ENCODE data around the gene STK16.

STK16 gene

DNA sequence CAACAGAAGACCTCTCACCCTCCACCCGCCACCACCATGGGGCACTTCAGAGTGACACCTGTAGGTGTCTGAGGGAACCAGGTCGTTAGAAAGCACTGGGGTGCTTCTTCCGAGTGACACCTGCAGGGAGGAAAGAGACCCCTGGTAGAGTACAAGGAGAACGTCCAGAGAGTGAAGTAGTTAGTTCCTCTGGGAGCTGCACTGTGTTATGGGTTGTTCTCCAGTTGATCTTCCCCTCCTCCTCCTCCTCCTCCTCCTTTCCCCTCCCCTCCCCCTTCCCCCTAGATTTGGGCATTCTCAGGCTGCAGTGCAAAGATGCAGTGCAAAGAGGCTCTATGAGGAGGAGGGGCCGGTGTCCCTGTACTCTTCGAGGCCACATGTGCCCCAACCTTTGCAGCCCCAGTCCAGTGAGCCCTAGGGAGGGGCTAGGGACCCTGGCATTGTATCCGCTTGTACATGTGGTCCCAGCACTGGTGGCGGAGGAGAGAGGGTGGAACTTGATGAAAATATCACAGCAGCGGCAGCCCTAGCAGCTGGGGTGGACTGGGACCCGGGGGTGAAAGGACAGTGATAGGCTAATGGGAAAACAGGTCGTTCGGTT is 34.7 kb downstream of the STK16 start:
- no peak overlapping the region for H3K4me3 ChIP-seq (IDR thresholded peaks at IDR 0.05; ENCODE audit: insufficient read depth, low read depth, low read length)
- H3K79me2 ChIP-seq (ENCODE audit: insufficient read depth, low read depth), result no peaks in the 10 kb centered on the region
- H3K36me3 ChIP-seq (ENCODE audit: insufficient read depth), result no peaks in the 10 kb centered on the region
- H3K27me3 ChIP-seq (ENCODE audit: insufficient read depth, low read depth), result no peaks in the 10 kb centered on the region
- peak overlapping the region; percentile 73; the same call in 1 of the 2 replicates for H3K9ac ChIP-seq
- TF ChIP-seq, protein P1, sequence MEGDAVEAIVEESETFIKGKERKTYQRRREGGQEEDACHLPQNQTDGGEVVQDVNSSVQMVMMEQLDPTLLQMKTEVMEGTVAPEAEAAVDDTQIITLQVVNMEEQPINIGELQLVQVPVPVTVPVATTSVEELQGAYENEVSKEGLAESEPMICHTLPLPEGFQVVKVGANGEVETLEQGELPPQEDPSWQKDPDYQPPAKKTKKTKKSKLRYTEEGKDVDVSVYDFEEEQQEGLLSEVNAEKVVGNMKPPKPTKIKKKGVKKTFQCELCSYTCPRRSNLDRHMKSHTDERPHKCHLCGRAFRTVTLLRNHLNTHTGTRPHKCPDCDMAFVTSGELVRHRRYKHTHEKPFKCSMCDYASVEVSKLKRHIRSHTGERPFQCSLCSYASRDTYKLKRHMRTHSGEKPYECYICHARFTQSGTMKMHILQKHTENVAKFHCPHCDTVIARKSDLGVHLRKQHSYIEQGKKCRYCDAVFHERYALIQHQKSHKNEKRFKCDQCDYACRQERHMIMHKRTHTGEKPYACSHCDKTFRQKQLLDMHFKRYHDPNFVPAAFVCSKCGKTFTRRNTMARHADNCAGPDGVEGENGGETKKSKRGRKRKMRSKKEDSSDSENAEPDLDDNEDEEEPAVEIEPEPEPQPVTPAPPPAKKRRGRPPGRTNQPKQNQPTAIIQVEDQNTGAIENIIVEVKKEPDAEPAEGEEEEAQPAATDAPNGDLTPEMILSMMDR (conservative IDR thresholded peaks at IDR 0.05; ENCODE audit: low read depth, low read length), result no peak
- H3K4me2 ChIP-seq, result peak overlapping the region; percentile 89
- peak overlapping the region; percentile 75 for H2AFZ ChIP-seq (ENCODE audit: low read depth)
- peaks cover 28% of the 10 kb centered on the region for H3K4me1 ChIP-seq (ENCODE audit: low read depth, poor library complexity, severe bottlenecking)
- no peaks in the 10 kb centered on the region for H4K20me1 ChIP-seq (ENCODE audit: insufficient read depth)
- peak overlapping the region; percentile 80 for H3K27ac ChIP-seq

- no peak overlapping the region for H3K9ac ChIP-seq
- H3K27ac ChIP-seq, result no peak overlapping the region
- H3K4me2 ChIP-seq, result no peak overlapping the region
- no peaks in the 10 kb centered on the region for H3K36me3 ChIP-seq (ENCODE audit: insufficient read depth)
- H3K79me2 ChIP-seq (ENCODE audit: insufficient read depth, low read depth), result no peaks in the 10 kb centered on the region
- no peaks in the 10 kb centered on the region for H3K27me3 ChIP-seq (ENCODE audit: insufficient read depth, low read depth)
- no peak overlapping the region for H2AFZ ChIP-seq (ENCODE audit: low read depth)
- H3K4me3 ChIP-seq (IDR thresholded peaks at IDR 0.05; ENCODE audit: insufficient read depth, low read depth, low read length), result no peak overlapping the region
- no peaks in the 10 kb centered on the region for H4K20me1 ChIP-seq (ENCODE audit: insufficient read depth)
- TF ChIP-seq, protein P1 (conservative IDR thresholded peaks at IDR 0.05; ENCODE audit: low read depth, low read length), result no peak
- H3K4me1 ChIP-seq (ENCODE audit: low read depth, poor library complexity, severe bottlenecking), result peaks cover 28% of the 10 kb centered on the region
Measured at GRCh38 chr2:219280651-219281050, 35.4 kb downstream of the STK16 start.

DNA sequence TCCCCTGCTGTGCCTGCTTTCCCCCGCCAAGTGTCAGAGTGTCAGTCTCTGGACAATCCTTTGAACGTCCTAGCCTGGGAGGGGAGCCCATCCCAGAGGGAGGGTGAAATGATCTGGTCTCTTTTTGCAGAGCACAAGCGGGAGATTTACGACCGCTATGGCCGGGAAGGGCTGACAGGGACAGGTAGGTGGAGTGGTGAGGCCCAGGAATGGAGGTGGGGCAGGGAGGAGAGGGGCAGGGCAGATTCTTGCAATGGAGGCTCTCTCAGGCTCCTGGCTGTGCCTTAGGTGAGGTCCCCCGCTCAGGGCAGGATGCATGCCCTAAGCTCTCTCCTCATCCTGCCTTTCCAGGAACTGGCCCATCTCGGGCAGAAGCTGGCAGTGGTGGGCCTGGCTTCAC is 36.3 kb downstream of the STK16 start:
- H3K4me2 ChIP-seq, result no peak overlapping the region
- H3K4me3 ChIP-seq (IDR thresholded peaks at IDR 0.05; ENCODE audit: insufficient read depth, low read depth, low read length), result no peak overlapping the region
- no peak overlapping the region for H2AFZ ChIP-seq (ENCODE audit: low read depth)
- H3K36me3 ChIP-seq (ENCODE audit: insufficient read depth), result no peaks in the 10 kb centered on the region
- no peak overlapping the region for H3K27ac ChIP-seq
- no peak overlapping the region for H3K9ac ChIP-seq
- TF ChIP-seq, protein P1 (conservative IDR thresholded peaks at IDR 0.05; ENCODE audit: low read depth, low read length), result no peak
- no peaks in the 10 kb centered on the region for H3K79me2 ChIP-seq (ENCODE audit: insufficient read depth, low read depth)
- H3K4me1 ChIP-seq (ENCODE audit: low read depth, poor library complexity, severe bottlenecking), result peaks cover 28% of the 10 kb centered on the region
- H4K20me1 ChIP-seq (ENCODE audit: insufficient read depth), result no peaks in the 10 kb centered on the region
- no peaks in the 10 kb centered on the region for H3K27me3 ChIP-seq (ENCODE audit: insufficient read depth, low read depth)

DNA sequence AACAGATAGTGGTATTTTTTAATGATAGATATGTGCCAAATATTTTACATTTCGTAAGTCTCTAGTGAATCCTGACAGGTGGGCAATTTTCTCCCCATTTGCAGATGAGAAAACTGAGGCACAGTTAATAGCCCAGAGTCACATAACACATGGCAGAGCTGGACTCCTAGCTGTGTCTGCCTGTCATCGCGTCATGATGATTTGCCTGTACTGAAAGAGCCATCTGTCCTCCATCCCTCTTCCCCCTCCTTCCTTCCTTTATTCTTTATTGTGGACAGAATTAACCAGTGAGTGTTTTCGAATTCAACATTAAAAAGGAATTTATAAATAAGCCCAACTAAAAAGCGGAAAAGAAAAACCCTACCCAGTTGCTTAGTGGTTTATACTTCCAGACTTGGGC is 37.1 kb downstream of the STK16 start:
- peaks cover 22% of the 10 kb centered on the region for H3K4me1 ChIP-seq (ENCODE audit: low read depth, poor library complexity, severe bottlenecking)
- TF ChIP-seq, protein P1 (conservative IDR thresholded peaks at IDR 0.05; ENCODE audit: low read depth, low read length), result no peak
- no peak overlapping the region for H3K27ac ChIP-seq
- H3K27me3 ChIP-seq (ENCODE audit: insufficient read depth, low read depth), result no peaks in the 10 kb centered on the region
- no peak overlapping the region for H3K4me2 ChIP-seq
- no peaks in the 10 kb centered on the region for H3K79me2 ChIP-seq (ENCODE audit: insufficient read depth, low read depth)
- H4K20me1 ChIP-seq (ENCODE audit: insufficient read depth), result no peaks in the 10 kb centered on the region
- H3K9ac ChIP-seq, result no peak overlapping the region
- no peak overlapping the region for H2AFZ ChIP-seq (ENCODE audit: low read depth)
- no peaks in the 10 kb centered on the region for H3K36me3 ChIP-seq (ENCODE audit: insufficient read depth)
- no peak overlapping the region for H3K4me3 ChIP-seq (IDR thresholded peaks at IDR 0.05; ENCODE audit: insufficient read depth, low read depth, low read length)
